Neural progenitor cell (in vitro differentiated cells): ENCODE data around the gene FYB2. TPM values are rescaled to one million over a fixed set of nuclear protein-coding genes. Genes with fewer than 3 reads are reported as not detected.

ENCODE experiments used
- DNase-seq: peaks from one replicate; pipeline ENCODE4 v3.0.0-alpha.2; 2016; ENCODE audit warnings: low spot score
- H2AFZ ChIP-seq: fragments of 200-600 bp; sonication (generic); replicated peaks from 2 replicates; pipeline ENCODE4 v1.6.1; 2016; ENCODE audit warnings: antibody characterized with exemption
- H3F3A ChIP-seq: fragments of 200-600 bp; sonication (generic); 2 replicates; pipeline ENCODE4 v1.6.1; 2016; ENCODE audit warnings: antibody characterized with exemption, low read depth
- H3K27ac ChIP-seq: fragments of 200-600 bp; sonication (generic); 2 replicates; pipeline ENCODE4 v1.5.1; 2016; ENCODE audit warnings: mild to moderate bottlenecking
- H3K27me3 ChIP-seq: fragments of 200-600 bp; sonication (generic); 2 replicates; pipeline ENCODE4 v1.6.1; 2016; ENCODE audit warnings: mild to moderate bottlenecking, moderate library complexity
- H3K36me3 ChIP-seq: fragments of 200-600 bp; sonication (generic); 2 replicates; pipeline ENCODE4 v1.5.1; 2016
- H3K4me1 ChIP-seq: fragments of 200-600 bp; sonication (generic); 2 replicates; pipeline ENCODE4 v1.6.1; 2016; ENCODE audit warnings: mixed run types
- H3K4me2 ChIP-seq: fragments of 200-600 bp; sonication (generic); 2 replicates; pipeline ENCODE4 v1.6.1; 2016
- H3K4me3 ChIP-seq: fragments of 200-600 bp; sonication (generic); 2 replicates; pipeline ENCODE4 v1.5.1; 2016
- H3K79me2 ChIP-seq: fragments of 200-600 bp; sonication (generic); 2 replicates; pipeline ENCODE4 v1.6.1; 2016; ENCODE audit warnings: low read depth
- H3K9ac ChIP-seq: fragments of 200-600 bp; sonication (generic); 2 replicates; pipeline ENCODE4 v1.6.1; 2016
- H3K9me3 ChIP-seq: fragments of 200-600 bp; sonication (generic); 2 replicates; pipeline ENCODE4 v1.5.1; 2016; ENCODE audit warnings: low read depth
- H4K20me1 ChIP-seq: fragments of 200-600 bp; sonication (generic); 2 replicates; pipeline ENCODE4 v1.6.1; 2016; ENCODE audit warnings: low read depth
- H3K27ac Mint-ChIP-seq: 3 replicates; pipeline ENCODE4 v1.8.0; 2021; ENCODE audit warnings: mixed read lengths
- H3K27me3 Mint-ChIP-seq: 2 replicates; pipeline ENCODE4 v1.8.0; 2022; ENCODE audit warnings: low read depth, mild to moderate bottlenecking, inconsistent platforms, moderate library complexity, mixed read lengths; ENCODE audit not compliant: insufficient read depth
- H3K36me3 Mint-ChIP-seq: 3 replicates; pipeline ENCODE4 v1.8.0; 2021; ENCODE audit warnings: mixed read lengths
- H3K4me1 Mint-ChIP-seq: 3 replicates; pipeline ENCODE4 v1.8.0; 2021; ENCODE audit warnings: mixed read lengths
- H3K4me3 Mint-ChIP-seq: 3 replicates; pipeline ENCODE4 v1.8.0; 2021; ENCODE audit warnings: mild to moderate bottlenecking, moderate library complexity, mixed read lengths
- H3K9me3 Mint-ChIP-seq: 3 replicates; pipeline ENCODE4 v1.8.0; 2020; ENCODE audit warnings: mixed read lengths
- EZH2 ChIP-seq: fragments of 200-600 bp; sonication (generic); IDR thresholded peaks from 2 replicates; pipeline ENCODE4 v1.6.1; 2017; ENCODE audit warnings: antibody characterized with exemption, mild to moderate bottlenecking, moderate library complexity
- EZH2phosphoT487 ChIP-seq: fragments of 200-600 bp; sonication (generic); IDR thresholded peaks from 2 replicates; pipeline ENCODE4 v1.6.1; 2017; ENCODE audit warnings: antibody characterized with exemption
- total RNA-seq: library from RNA; depleted of rRNA; stranded (reverse); fragments of >200 nt; gene quantifications from 2 replicates; pipeline ENCODE4 v1.2.3, GENCODE V29; 2015; ENCODE audit warnings: low replicate concordance
- TF ChIP-seq, protein P1 (sequence below): fragments of 200-600 bp; sonication (generic); IDR thresholded peaks from 2 replicates; pipeline ENCODE4 v1.5.1; 2017; ENCODE audit warnings: antibody characterized with exemption, mild to moderate bottlenecking

The FYB2 gene
- total RNA-seq, 1 donor from 2014 or later, result 8.9 TPM

DNA sequence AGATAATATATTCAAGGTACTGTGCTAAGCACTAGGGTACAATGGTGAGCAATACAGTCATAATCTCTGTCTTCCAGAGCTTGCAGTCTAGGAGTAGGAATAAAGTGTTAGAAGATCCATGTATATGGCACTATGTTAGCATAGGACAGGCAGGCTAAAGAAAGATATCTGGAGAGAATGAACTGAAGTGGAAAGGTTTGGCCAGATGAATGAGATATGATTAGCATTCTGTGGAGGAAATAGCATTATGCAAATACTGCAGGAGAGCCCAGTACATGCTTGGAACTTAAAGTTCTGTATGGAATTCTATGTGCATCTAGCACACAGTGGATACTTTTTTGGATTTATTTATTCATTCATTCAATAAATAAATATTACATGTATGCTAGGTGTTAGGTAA, 40.1 kb upstream of the FYB2 start:
- Mint-ChIP-seq H3K9me3 (no peaks in the 10 kb centered on the region), H3K4me1 (no peaks in the 10 kb centered on the region), H3K27me3 (no peaks in the 10 kb centered on the region), H3K27ac (no peak overlapping the region), H3K36me3 (no peaks in the 10 kb centered on the region), H3K4me3 (no peak overlapping the region)
- no peak for DNase-seq
- Histone ChIP-seq H3K36me3 (no peaks in the 10 kb centered on the region), H3K9ac (no peak overlapping the region), H3K27me3 (no peaks in the 10 kb centered on the region), H3K27ac (no peak overlapping the region), H3K4me3 (no peak overlapping the region), H3K4me2 (no peak overlapping the region), H4K20me1 (no peaks in the 10 kb centered on the region), H2AFZ (no peak overlapping the region), H3K79me2 (no peaks in the 10 kb centered on the region), H3F3A (no peaks in the 10 kb centered on the region), H3K4me1 (no peaks in the 10 kb centered on the region), H3K9me3 (no peaks in the 10 kb centered on the region)
- TF ChIP-seq EZH2phosphoT487, result no peak
- TF ChIP-seq, protein P1, sequence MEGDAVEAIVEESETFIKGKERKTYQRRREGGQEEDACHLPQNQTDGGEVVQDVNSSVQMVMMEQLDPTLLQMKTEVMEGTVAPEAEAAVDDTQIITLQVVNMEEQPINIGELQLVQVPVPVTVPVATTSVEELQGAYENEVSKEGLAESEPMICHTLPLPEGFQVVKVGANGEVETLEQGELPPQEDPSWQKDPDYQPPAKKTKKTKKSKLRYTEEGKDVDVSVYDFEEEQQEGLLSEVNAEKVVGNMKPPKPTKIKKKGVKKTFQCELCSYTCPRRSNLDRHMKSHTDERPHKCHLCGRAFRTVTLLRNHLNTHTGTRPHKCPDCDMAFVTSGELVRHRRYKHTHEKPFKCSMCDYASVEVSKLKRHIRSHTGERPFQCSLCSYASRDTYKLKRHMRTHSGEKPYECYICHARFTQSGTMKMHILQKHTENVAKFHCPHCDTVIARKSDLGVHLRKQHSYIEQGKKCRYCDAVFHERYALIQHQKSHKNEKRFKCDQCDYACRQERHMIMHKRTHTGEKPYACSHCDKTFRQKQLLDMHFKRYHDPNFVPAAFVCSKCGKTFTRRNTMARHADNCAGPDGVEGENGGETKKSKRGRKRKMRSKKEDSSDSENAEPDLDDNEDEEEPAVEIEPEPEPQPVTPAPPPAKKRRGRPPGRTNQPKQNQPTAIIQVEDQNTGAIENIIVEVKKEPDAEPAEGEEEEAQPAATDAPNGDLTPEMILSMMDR, result no peak
- TF ChIP-seq EZH2, result no peak

GRCh38 chr1:56856186-56856585, 37.0 kb upstream of the FYB2 start:
- Mint-ChIP-seq H3K27me3 (peaks cover 7% of the 10 kb centered on the region), H3K4me1 (peaks cover 3% of the 10 kb centered on the region), H3K4me3 (no peak overlapping the region), H3K36me3 (no peaks in the 10 kb centered on the region), H3K27ac (no peak overlapping the region), H3K9me3 (no peaks in the 10 kb centered on the region)
- no peak overlapping the region for H2AFZ ChIP-seq
- no peaks in the 10 kb centered on the region for H3K27me3 ChIP-seq
- no peak overlapping the region for H3K9ac ChIP-seq
- H3K4me2 ChIP-seq, result no peak overlapping the region
- H4K20me1 ChIP-seq, result no peaks in the 10 kb centered on the region
- H3K27ac ChIP-seq, result no peak overlapping the region
- H3F3A ChIP-seq, result no peaks in the 10 kb centered on the region
- no peak overlapping the region for H3K4me3 ChIP-seq
- no peak for DNase-seq
- H3K79me2 ChIP-seq, result no peaks in the 10 kb centered on the region
- no peaks in the 10 kb centered on the region for H3K36me3 ChIP-seq
- no peak for TF ChIP-seq EZH2
- no peaks in the 10 kb centered on the region for H3K9me3 ChIP-seq
- H3K4me1 ChIP-seq, result no peaks in the 10 kb centered on the region

DNA sequence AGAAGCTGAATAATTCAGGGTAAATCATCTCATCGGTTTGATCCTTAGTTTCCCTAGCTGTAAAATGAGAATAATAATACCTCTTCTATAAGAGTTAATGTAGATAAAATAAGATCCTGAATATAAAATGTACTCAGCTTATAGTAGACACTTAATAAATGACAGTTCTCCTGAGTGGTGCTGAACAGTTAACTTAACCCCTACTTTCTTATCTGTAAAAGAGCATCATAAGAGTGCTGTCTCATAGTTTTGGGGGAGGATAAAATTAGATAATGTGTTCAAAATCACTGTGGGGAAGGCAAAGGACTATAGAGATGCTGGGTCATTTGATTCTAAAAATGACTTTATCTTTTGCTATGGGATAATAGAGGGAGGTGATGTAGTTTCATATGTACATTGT, 36.0 kb upstream of the FYB2 start:
- peaks cover 8% of the 10 kb centered on the region for H3K4me1 Mint-ChIP-seq
- no peak overlapping the region for H3K4me3 Mint-ChIP-seq

GRCh38 chr1:56854521-56855099, 35.4 kb upstream of the FYB2 start, which contains the start of gene C8A:
TSS of gene C8A (plus strand) at chr1:56854797. CDS start at chr1:56854902, 105 bp downstream.
- H3K27ac Mint-ChIP-seq, result no peak within 1 kb of the TSS
- TF ChIP-seq EZH2phosphoT487 (no peak), EZH2 (no peak)
- TF ChIP-seq, protein P1, result no peak
- H4K20me1 ChIP-seq, result no peaks in the 10 kb centered on the region
- H3K36me3 ChIP-seq, result no peaks in the 10 kb centered on the region
- no peak for DNase-seq
- no peaks in the 10 kb centered on the region for H3F3A ChIP-seq
- H3K27ac ChIP-seq, result no peak within 1 kb of the TSS
- H3K9me3 ChIP-seq, result no peaks in the 10 kb centered on the region
- peaks cover 9% of the 10 kb centered on the region for H3K4me1 ChIP-seq
- peaks cover 14% of the 10 kb centered on the region for H3K4me1 Mint-ChIP-seq
- H3K79me2 ChIP-seq, result no peaks in the 10 kb centered on the region
- H3K9me3 Mint-ChIP-seq, result no peaks in the 10 kb centered on the region
- H2AFZ ChIP-seq, result no peak within 1 kb of the TSS
- no peak within 1 kb of the TSS for H3K9ac ChIP-seq
- peaks cover 7% of the 10 kb centered on the region for H3K27me3 Mint-ChIP-seq
- no peak within 1 kb of the TSS for H3K4me3 Mint-ChIP-seq
- no peak within 1 kb of the TSS for H3K4me3 ChIP-seq
- H3K4me2 ChIP-seq, result no peak within 1 kb of the TSS
- H3K27me3 ChIP-seq, result no peaks in the 10 kb centered on the region
- H3K36me3 Mint-ChIP-seq, result no peaks in the 10 kb centered on the region

More for the DNA sequence above, 36.0 kb upstream of the FYB2 start:
- no peaks in the 10 kb centered on the region for H3K27me3 ChIP-seq
- H3K4me1 ChIP-seq, result peaks cover 3% of the 10 kb centered on the region
- H3K4me2 ChIP-seq, result no peak overlapping the region
- H2AFZ ChIP-seq, result no peak overlapping the region
- no peaks in the 10 kb centered on the region for H3K36me3 ChIP-seq
- H3K27ac ChIP-seq, result no peak overlapping the region
- DNase-seq, result no peak
- H3K9me3 Mint-ChIP-seq, result no peaks in the 10 kb centered on the region
- no peak overlapping the region for H3K27ac Mint-ChIP-seq
- no peaks in the 10 kb centered on the region for H3F3A ChIP-seq
- TF ChIP-seq EZH2phosphoT487 (no peak), EZH2 (no peak)
- TF ChIP-seq, protein P1, result no peak
- H4K20me1 ChIP-seq, result no peaks in the 10 kb centered on the region
- H3K79me2 ChIP-seq, result no peaks in the 10 kb centered on the region
- no peak overlapping the region for H3K4me3 ChIP-seq
- H3K36me3 Mint-ChIP-seq, result no peaks in the 10 kb centered on the region
- no peaks in the 10 kb centered on the region for H3K9me3 ChIP-seq
- H3K27me3 Mint-ChIP-seq, result peaks cover 7% of the 10 kb centered on the region
- no peak overlapping the region for H3K9ac ChIP-seq
